GM19468 (cell line): ENCODE results near the gene SLC9A2.

ENCODE experiments used
- ATAC-seq: cut with Tn5 transposase; IDR thresholded peaks from one replicate; pipeline ENCODE4 v1.9.1; 2021; ENCODE audit warnings: mild to moderate bottlenecking, moderate library complexity, moderate number of reproducible peaks; ENCODE audit not compliant: unreplicated experiment; ENCODE audit errors: extremely low read depth

Gene SLC9A2

DNA sequence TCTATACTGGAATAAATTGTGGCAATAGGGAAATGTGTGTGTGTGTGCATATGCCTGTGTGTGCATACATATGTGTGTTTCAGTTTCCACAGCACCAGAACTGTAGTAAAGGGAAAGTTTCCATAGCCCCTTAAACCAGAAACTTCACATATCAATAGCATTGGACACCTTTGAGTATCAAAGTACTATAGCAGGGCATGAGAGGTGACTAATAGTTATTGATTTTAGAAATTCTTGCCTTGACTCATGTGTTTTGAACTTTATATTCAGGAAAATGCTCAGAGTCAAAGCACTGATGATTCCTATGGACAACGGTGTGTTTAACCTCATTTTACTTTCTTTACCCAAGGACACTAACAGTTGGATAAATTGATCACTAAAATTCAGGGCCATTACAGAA lies 50.0 kb downstream of the SLC9A2 start:
- ATAC-seq: no peak

DNA sequence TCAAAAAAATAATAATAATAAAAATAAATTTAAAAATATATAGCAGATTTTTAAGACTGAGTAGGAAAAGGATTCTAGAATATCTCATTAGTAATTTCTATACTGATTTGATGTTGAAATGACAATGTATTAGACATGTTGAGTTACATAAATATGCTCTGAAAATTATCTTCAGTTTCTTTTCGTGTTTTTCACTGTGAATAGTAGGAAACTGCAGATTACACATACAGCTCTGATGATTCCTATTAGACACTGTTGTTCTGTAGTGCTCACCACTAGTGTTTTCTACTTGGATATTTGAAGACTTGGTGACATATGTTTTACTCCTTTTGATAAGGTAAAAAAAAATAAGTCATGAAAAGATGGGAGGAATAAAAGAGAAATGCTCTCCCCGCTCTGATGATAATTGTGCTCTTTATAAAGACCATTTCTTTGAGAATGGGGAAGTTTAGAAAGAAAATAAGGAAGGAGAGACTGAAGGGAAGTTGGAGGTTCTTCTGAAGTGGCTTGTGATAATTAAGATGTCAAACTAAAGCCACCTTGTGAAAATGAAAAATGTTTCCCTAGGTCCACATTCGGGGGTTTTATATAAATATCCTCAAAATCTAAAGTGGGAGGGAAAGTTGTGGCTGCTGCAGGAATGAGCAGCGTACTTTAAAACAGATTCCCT lies 52.9 kb downstream of the SLC9A2 start:
- no peak for ATAC-seq

DNA sequence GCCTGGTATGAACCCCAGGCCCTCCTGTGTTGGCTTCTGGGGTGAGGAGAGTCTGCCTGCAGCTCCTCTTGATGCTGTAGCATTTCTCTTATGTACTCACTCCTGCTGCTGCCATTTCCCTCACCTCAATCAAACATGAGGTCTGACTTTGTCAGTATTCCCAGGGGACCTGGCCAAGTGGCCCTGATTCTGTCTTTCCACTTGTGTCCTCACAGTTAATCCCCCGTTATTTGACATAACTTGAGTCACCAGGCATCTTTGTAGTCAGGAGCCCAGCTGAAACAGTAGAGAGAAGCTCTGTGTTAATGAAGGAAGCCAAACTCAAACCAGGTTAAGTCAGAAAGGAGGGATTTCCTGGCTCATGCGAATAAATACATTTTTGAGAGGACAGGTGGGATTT lies 55.0 kb downstream of the SLC9A2 start:
- no peak for ATAC-seq

DNA sequence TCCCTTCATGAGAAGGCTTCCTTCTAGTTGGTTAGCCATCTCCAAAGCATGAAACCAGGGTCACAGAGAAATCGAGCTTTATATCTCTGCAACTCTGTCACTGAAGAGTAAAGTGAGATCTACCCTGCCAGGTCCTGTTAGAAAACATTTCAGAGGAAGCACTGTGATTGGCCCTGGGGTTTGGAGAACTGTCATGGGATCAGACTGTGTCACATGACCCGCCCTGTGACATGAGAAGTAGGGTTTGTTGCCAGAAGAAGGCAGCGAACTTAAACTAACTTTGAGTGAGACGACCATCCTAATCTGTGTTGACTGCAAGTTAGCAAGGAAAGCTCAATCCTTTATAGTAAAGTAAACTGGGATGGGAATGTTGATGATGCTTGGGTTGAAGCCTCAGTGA lies 55.5 kb downstream of the SLC9A2 start:
- no peak for ATAC-seq

DNA sequence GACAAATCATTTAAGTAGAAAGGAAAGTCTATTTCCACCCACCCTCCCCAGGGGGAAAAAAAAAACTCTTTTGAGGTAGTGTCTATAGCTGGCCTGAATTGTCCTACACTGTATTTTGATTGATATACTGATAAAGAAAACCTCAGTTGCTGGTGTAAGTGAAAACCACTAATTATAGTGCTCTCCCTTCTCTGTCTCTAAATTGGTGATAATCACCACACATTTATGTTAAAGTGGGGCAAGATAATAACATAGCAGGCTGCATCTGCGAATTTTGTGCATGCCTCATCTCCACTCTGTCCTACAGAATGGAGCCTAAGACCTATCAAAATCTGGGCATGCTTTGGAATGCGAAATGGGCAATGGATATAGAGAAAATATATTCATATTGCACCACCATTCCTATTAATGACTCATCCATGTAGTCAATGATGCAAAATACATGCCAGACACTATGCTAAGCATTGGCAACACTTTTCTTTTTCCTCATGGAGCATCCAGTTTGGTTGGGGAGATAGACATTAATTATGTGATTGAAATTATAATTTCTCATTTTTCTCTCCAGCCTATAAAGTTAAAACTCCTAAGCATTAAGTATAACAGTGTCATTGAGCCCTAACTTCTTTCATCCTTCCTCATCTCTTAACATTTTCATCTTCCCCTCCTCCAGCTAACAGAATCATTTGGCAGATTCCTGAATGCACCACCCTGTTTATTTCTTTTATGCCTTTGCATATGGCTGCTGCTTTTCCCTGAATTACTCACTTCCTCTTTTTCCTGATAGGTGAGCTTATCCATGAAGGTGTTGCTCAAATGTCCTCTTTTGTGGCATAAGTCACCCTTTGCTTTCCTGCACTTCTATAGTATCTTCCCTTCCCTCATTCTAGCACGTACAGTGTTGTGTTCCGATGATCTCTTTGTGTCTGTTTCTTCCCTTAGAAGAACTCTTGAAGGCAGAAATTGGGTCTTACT lies 58.2 kb downstream of the SLC9A2 start:
- no peak for ATAC-seq

DNA sequence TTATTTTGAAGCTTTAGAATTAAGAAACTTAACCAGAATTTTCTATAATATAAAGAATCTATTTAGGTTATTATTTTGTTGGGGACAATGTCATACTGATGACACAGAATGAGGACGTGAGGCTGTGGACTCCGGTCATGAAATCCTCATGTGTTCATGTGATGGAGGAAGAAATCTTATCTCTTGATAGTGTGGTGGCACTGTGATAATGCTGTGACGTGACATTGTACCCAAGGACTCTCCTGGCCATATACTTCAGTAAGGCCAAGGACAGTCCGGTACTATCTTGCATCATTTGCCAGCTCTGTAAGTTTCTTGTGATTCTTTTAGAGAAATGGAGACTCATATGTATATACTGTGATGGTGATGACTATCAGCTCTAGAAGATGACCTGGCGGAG lies 59.1 kb downstream of the SLC9A2 start:
- no peak for ATAC-seq

DNA sequence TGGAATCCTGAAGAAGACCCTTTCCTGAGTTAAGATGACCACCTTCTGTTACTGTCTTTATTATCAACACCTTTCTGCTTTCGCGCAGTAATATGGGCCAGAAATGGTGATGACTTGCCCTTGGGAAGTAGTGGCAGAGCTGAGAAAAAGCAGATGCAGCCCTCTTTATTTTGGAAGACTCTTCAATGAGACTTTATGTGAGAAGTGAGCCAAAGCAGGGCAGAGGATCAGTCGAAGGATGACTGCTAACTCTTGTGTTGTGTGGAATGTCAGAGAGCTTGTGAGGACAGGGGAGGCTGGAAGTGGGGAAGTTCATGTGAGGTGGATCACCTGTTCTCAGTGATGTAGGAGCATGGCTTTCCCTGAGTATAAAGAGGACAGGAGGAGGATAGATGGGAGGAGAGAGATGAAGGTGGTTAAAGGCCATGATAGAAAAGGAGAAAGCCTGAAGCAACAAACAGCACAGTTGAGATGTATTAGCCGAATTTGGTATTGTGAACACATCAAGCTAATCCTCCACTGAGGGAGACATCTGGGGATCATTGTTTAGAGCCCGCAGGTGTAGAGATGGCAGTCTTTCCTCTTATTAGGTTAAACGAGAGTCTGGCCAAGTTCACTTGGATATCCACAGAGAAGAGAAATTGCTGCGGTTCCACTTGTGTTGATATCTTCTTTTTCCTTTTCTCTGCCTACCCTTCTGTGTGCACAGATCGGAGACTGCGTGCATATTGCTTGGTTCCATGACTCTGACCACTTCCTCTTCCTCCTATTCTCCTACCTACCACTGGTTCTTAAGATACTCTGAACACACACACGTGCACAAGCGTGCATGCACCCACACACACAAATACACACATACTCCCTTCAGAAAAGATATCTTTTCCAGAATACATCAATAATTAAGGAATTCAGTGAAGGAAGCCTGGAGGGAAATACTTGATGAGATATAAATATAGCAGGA lies 67.4 kb downstream of the SLC9A2 start:
- no peak for ATAC-seq

DNA sequence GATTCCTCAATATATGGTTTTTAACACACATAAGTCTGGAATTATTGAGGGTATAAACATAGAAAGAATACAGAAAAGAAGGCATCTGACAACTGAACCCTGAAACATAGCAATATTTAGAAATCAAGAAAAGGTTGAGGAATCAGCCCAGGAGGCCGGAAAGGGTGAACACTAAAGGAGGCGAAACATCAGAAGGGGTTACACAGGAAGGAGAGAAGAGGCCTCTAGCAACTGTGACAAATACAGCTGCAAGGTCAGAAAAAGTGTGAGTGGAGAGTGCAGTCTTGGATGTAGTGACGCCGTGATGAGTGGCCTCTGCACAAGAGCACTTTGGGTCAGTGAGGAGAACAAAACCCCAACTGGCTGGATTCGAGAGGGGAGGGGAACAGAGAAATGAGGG lies 70.7 kb downstream of the SLC9A2 start:
- ATAC-seq: no peak

DNA sequence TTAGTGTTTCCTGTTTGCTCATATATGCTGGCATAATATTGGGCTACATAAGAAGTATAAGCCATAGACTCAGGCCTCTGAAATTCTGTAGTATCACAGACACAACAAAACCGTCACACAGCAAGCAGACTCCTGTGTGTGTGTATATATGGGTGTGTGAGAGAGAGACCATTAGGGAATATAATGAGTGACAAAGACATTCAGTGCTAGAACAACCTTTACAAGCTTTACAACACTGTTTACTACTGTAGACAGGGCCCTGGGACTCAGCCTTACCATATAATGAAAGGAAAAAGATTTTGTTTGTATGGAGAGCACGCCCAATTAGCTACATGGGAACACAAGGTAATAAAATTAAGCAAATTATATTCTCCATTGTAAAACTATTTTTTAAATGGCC lies 77.1 kb downstream of the SLC9A2 start:
- no peak for ATAC-seq

DNA sequence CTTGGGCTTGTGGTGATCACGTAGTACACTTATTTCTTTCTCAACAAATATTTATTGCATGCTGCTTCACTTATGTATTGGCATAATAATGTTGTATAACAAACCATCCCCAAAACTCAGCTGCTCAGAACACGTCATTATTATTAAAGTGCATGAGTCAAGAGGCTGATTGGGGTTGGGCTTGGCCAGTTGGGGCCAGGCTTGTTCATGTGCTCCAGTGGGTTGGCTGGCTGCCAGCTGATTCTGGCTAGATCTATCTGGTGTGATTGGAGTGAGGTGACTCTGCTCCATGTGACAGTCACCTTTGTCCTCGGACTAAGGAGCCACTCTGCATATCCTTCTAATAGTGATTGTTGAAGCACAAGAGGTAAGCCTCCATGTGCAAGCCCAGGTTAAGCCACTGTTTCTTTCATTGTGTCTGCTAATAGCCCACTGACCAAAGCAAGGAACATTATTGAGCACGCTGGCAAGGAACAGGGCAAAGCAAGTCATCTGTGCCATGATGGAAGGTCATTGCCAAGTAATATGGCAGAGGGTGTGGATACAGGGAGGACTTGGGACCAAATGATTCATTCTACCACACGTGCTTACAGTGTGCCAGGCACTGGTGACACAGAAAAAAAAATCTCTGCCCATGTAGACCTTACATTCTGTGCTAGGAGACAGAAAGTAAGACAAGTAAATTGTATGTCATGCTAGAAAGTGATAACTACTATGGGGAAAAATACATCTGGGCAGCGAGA lies 79.2 kb downstream of the SLC9A2 start:
- ATAC-seq: no peak

DNA sequence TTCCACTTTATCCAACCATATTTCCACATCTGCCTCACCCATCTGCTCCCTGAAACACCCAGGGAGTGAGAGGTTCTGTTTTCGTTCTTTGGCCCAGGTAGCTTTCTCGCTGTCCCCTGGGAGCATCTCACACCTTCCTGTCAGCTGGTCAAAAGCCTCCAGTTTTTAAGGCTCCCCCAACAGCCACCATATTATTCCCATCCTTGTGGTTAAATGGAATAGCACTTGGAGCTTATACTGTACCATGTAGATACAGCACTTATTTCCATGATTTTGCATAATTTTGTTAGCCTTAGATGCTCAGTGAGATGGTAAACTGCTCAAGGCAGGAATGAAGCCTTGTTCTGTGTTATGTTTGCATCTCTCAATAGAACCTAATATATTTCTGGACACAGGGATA lies 84.0 kb downstream of the SLC9A2 start:
- ATAC-seq: no peak

DNA sequence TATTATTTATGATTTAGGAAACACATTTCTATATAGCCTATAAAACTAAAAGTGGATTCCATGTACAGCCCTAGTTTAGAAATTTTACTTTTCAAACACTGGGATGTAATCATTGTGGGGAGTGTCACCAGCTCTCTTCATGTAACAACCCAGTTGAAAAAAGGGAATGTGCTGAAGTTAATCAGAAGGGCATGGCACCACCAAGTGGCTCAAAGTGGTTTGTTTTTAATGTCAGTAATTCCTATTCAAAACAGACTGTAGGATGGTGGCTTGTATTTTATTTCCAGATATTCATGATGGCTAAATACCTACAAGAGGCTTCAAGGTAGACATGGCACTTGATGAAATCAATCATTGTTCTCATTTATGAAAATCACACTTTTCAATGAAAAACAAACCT lies 84.4 kb downstream of the SLC9A2 start:
- no peak for ATAC-seq

DNA sequence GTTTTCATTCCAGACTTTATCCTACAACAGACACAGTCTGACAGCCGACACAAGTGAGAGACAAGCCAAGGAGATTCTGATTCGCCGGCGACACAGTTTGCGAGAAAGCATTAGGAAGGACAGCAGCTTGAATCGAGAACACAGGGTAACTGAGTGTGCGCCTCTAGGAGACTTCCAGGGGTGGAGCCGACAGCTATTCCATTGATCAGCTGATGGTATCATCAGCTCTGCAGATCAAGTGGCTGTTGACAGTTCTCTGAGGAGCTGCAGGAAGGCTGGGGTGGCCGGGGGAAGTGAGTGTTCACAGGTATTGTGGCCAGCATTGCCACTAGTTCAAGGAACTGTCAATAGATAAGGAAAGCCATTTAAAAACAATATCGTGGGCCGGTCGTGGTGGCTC lies 85.2 kb downstream of the SLC9A2 start:
- ATAC-seq: no peak

DNA sequence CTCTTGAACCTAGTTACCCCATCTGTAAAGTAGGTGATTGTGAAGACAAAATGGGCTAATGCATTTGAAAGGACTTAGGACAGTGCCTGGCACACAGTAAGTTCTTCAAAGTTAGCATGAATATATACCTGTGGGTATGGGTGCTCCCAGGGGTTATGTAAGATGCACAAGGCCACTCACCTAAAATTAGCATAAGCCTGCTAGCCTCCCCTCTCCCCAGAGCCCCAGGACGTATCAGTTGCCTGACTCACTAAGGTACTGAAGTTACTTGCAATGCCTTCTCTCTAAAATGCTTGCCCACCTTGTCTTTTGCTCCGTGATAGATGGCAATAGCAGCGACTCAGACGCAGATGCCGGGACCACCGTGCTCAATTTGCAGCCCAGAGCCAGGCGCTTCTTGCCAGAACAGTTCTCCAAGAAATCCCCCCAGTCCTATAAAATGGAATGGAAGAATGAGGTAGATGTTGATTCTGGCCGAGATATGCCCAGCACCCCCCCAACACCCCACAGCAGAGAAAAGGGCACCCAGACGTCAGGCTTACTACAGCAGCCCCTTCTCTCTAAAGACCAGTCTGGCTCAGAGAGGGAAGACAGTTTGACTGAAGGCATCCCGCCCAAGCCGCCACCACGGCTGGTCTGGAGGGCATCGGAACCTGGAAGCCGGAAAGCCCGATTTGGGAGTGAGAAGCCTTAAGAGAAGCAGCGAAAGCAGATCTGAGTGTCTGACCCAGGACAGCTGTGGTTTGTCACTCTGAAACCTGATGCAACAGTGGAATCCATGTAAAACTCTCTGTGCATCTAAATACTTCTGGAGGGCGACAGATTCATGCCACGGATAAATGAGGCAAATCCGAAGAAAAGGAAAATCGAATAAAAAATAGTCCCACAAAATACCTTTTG lies 88.7 kb downstream of the SLC9A2 start:
- no peak for ATAC-seq

DNA sequence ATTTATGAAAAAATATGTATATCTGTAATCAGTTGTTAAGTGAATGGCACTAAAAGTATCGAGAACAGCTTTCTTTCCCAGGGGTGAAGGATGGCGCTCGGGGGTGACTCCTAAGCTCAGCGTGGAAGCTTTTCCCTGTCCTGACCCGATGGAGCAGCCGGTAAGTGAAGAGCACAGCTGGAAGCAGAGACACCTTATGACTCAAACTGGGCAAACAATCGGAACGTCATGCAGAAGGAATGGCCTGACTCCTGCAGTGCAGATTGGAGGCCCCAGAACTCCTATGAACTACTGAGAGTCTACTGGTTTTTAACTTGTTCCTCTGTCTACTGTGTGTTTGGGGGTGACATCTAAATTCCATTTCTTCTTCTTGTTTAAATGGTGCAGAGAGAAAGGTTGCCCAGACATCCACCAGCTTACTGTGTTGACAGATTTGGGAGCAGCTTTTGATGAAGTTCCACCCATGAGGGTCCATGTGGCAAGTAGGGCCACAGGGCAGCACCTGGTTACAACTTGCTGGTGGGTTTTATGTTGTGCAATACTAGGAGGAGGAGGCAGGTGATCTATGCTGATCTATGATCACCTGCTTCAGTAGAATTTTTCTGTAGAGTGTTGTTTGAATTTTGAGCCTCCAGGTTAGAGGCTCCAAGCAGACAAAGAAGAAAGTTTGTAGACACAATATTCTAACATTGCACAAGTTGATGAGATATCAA lies 89.7 kb downstream of the SLC9A2 start:
- ATAC-seq: no peak

DNA sequence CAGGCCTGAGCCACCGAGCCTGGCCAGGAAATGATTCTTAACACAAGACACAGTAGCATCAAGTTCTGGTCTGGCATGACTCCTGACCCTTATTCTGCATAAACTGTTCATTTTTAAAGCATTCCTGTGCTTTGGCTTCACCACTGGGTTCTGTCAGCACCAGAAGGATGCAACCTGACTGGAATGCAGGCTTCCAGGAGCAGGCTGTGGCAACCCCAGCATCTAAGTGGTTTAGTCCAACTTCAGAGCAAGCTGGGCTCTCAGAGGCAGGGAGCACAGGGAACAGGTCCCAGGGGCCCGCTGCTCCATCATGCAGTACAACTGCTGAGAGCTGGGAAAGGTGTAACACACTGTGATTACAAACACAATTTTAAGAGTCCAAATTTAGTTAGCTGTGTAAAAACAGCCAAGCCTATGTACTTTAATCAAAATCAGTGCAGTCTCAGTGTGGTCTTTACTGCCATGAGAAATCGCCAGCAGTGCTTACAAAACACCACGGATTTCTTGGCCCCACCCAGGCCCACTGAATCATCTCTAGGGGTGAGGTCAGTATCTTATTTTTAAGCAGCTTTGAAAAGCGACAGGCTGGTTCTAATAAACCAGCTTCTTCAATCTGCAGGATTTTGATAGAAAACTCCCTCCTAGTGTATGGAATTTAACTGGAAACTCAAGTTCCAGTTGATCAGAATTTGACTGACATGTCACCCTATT lies 98.1 kb downstream of the SLC9A2 start:
- no peak for ATAC-seq
